Measurements from ENCODE around the gene TBC1D22A.

Gene TBC1D22A

DNA sequence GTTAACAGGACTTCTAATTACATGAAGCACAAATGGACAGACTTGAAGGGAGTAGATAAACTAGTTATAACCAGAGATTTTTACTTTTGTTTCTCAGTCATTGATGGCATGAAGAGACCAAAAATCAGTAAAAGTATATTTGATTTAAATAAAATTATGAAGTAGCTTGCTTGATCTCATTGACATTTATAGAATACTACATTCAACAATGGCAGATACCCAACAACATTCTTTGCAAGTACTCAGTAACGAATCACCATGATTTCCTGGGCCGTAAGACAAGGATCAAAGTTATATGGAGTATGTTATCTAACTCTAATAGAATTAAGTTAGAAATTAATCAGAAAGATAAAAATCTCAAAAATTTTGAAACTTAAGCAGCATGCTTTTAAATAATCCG is 317.6 kb downstream of the TBC1D22A start:
- no peak for DNase-seq (ENCODE audit: low spot score)
- Mint-ChIP-seq H3K4me3 (no peak overlapping the region), H3K4me1 (ENCODE audit: low read depth) (no peaks in the 10 kb centered on the region), H3K9me3 (peaks cover 51% of the 10 kb centered on the region), H3K27ac (no peak overlapping the region), H3K36me3 (ENCODE audit: low read depth) (peaks cover 17% of the 10 kb centered on the region), H3K27me3 (ENCODE audit: low read depth) (no peaks in the 10 kb centered on the region)

DNA sequence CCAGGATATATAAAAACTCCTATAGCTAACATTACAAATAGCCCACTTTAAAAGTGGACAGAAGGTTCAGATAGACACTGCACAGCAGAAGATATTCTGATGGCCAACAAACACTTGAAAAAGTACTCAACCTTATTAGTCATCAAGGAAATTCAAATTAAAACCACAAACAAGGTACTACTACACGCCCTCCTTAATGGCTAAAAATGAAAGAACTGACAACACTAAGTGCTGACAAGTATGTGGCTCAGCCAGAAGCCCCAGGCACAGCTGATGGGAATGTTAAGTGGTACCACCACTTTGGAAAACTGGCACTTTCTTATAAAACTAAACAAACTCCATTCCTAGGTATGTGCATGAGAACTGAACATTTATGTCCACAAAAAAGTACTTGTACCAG is 320.1 kb downstream of the TBC1D22A start:
- peaks cover 11% of the 10 kb centered on the region for H3K36me3 Mint-ChIP-seq (ENCODE audit: low read depth)
- no peaks in the 10 kb centered on the region for H3K4me1 Mint-ChIP-seq (ENCODE audit: low read depth)
- no peak overlapping the region for H3K27ac Mint-ChIP-seq
- H3K4me3 Mint-ChIP-seq, result no peak overlapping the region
- H3K27me3 Mint-ChIP-seq (ENCODE audit: low read depth), result no peaks in the 10 kb centered on the region
- no peak for DNase-seq (ENCODE audit: low spot score)
- peaks cover 27% of the 10 kb centered on the region for H3K9me3 Mint-ChIP-seq

DNA sequence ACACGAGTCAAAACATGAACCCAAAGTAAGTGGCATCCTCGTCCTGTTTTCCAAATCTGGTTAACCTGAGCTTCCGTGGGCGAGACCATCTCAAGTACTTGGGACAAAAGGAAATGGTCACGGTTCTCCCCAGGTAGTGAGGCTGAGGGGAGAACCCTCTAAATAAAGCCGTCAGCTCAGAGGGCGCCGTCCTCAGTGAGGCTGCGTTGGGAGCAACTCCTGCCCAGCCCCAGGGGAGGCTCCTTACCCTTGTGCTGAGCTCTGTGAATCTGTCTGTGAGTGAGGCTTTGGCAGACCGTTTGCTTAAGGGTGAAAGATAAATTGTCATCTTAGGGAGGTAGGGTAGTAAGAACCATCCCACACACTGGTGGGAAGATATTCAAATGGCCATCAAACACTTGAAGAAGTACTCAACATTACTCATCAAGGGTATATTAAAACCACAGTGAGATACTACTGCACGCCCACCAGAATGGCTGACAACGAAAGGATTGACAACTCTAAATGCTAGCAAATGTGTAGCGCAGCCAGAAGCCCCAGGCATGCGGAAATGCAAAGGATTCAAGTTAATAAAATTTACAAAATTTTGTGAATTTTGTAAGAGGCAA is 321.0 kb downstream of the TBC1D22A start:
- Mint-ChIP-seq H3K4me3 (no peak overlapping the region), H3K36me3 (ENCODE audit: low read depth) (peaks cover 4% of the 10 kb centered on the region), H3K27me3 (ENCODE audit: low read depth) (no peaks in the 10 kb centered on the region), H3K9me3 (peaks cover 19% of the 10 kb centered on the region), H3K27ac (no peak overlapping the region), H3K4me1 (ENCODE audit: low read depth) (no peaks in the 10 kb centered on the region)
- DNase-seq (ENCODE audit: low spot score), result no peak

DNA sequence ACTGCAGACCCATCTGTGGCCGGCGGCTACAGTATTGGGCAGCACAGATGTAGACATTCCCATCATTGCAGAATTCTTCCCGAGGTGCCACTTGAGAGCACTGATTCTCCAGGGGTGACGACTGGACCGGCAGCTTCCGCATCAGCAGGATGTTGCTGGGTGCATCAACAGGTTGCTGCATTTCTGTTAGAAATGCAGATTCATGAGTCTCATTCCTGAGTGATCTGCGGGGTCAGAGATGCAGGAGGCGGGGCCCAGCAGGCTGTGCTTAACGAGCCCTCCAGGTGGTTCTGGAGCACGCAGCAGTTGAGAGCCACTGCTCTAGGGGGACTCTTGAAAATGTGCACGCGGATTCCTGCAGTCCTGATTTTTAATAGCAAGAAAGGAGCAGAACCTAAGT is 321.8 kb downstream of the TBC1D22A start:
- Mint-ChIP-seq H3K27ac (no peak overlapping the region), H3K36me3 (ENCODE audit: low read depth) (peaks cover 2% of the 10 kb centered on the region), H3K4me1 (ENCODE audit: low read depth) (no peaks in the 10 kb centered on the region), H3K9me3 (peaks cover 19% of the 10 kb centered on the region), H3K4me3 (no peak overlapping the region), H3K27me3 (ENCODE audit: low read depth) (no peaks in the 10 kb centered on the region)
- no peak for DNase-seq (ENCODE audit: low spot score)

DNA sequence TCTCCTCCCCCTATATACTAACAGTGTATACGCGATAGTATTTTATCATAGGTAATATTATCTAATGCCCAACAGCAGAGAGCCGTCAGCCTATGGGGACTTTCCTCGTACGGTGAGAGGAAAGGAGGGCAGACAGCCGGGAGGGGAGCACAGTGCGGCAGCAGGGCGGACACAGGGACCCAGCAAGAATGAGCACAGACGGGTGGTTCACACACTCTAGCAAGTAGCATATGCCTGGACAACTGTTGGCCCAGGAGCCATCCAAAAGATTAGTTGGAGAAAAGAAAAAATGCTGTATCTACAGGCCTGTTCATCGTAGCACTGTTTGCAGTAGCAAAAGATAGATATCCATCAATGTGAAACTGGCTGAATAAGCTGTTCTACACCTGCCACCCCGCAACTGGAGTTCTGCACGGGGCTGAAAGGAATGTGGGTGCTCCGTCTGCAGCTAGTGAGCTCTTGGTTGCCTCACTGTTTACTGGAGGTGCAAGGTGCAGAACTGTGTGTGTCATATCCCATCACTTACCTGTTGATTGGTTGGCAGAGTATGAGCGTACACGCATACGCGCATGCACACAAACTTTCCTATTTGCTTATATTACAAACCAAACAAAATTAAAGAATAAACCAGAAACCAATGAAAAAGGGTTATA is 324.3 kb downstream of the TBC1D22A start:
- Mint-ChIP-seq H3K27me3 (ENCODE audit: low read depth) (no peaks in the 10 kb centered on the region), H3K27ac (no peak overlapping the region), H3K9me3 (peaks cover 12% of the 10 kb centered on the region), H3K4me1 (ENCODE audit: low read depth) (peaks cover 7% of the 10 kb centered on the region), H3K4me3 (no peak overlapping the region), H3K36me3 (ENCODE audit: low read depth) (peaks cover 2% of the 10 kb centered on the region)
- no peak for DNase-seq (ENCODE audit: low spot score)

DNA sequence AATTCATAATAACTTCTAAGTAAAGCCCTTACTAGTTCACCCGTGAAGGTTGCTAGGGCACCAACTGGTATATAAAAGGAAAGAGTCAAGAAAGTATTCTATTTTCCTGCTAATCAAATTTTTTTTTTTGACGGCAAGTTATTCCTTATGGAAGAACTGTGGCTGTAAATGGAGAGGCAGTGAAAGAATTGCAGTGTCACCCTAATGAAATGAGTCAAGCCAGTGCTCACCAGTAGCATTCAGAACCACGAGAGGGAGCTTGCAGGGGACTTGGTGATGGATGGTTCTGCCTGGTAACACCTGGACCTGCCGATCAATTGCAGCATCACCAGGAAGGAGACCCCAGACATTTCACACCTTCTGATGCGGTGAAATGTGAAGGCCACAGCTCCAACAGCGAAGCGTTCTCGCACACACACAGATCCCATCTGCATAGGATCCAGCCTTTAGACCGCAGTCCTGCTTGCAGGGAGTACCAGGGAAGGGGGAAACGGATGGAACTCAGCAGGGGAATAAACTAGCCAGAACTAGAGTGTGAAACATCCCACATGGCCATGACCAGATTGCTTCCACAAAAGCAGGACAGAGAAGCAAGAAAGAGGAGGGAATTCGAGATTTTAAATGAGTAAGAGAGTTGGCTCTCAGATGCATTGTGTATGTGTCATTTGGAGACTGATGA is 326.2 kb downstream of the TBC1D22A start:
- H3K27me3 Mint-ChIP-seq (ENCODE audit: low read depth), result no peaks in the 10 kb centered on the region
- H3K9me3 Mint-ChIP-seq, result peaks cover 17% of the 10 kb centered on the region
- peaks cover 8% of the 10 kb centered on the region for H3K36me3 Mint-ChIP-seq (ENCODE audit: low read depth)
- H3K4me1 Mint-ChIP-seq (ENCODE audit: low read depth), result peaks cover 7% of the 10 kb centered on the region
- H3K4me3 Mint-ChIP-seq, result no peak overlapping the region
- no peak for DNase-seq (ENCODE audit: low spot score)
- H3K27ac Mint-ChIP-seq, result no peak overlapping the region

DNA sequence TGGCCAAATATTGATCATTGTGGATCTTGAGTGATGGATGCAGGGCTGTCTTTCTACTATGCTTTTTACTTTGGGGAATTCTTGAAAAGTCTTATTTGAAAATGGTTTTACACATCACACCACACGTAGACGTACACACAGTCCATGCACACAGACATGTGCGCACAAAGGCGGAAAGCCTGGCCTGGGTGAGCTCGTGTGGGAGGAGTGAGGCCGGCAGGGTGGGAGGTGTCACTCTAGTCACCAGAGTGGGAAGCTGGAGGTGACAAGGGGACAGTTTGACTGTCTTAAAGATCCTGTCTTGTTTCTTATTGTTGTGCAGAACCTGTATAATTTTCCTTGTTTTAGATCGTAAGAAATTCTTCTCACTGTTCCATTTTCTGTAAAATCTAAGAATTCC is 326.9 kb downstream of the TBC1D22A start:
- peaks cover 17% of the 10 kb centered on the region for H3K9me3 Mint-ChIP-seq
- no peak overlapping the region for H3K4me3 Mint-ChIP-seq
- H3K36me3 Mint-ChIP-seq (ENCODE audit: low read depth), result peaks cover 8% of the 10 kb centered on the region
- peaks cover 7% of the 10 kb centered on the region for H3K4me1 Mint-ChIP-seq (ENCODE audit: low read depth)
- no peaks in the 10 kb centered on the region for H3K27me3 Mint-ChIP-seq (ENCODE audit: low read depth)
- no peak overlapping the region for H3K27ac Mint-ChIP-seq
- no peak for DNase-seq (ENCODE audit: low spot score)

DNA sequence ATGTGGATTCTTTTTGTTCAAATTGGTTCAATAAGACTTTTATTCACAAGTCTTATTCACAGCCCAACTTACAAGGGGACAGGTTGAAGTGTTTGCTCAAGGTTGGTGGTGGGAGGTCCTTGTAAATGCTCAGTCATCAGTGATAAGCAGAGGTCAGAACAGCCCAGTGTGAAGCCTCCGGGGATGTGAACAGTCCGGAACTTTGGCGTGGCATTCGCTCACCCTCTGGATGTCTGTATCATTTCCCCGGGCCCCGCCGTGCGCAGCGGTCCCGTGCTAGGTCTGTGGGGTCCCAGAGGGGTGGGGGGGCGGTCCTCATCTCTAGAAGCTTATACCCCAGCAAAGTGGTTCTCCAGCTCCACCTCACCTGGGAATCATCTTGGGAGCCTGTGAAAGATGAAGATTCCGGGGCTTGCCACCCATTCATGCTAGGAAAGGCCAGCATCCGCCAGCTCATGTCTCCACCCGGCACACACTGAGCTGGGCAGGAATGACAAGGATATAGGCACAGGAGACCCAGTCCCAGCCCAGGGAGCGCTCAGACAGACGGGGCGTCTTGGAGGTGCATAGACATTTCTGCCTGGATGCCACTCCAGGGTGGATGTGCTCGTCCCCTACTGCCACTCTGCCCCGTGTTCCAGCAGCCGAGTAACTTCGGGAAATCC is 327.5 kb downstream of the TBC1D22A start:
- H3K27ac Mint-ChIP-seq, result no peak overlapping the region

DNA sequence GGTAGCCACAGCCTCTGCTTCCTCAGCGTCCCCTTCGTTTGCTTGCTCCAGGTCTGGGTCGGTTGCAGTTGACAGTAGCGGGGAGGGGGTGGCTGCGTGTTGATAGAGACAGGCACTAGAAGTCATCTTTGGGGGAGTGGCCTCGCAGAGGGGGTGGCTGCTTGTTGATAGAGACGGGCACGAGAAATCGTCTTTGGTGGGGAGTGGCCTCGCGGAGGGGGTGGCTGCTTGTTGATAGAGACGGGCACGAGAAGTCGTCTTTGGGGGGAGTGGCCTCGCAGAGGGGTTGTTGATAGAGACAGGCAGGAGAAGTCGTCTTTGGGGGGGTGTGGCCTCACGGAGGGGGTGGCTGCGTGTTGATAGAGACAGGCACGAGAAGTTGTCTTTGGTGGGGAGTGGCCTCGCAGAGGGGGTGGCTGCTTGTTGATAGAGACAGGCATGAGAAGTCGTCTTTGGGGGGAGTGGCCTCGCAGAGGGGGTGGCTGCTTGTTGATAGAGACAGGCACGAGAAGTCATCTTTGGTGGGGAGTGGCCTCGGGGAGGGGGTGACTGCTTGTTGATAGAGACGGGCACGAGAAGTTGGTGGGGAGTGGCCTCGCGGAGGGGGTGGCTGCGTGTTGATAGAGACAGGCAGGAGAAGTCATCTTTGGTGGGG is 328.3 kb downstream of the TBC1D22A start:
- Mint-ChIP-seq H3K4me1 (ENCODE audit: low read depth) (peaks cover 7% of the 10 kb centered on the region), H3K9me3 (peaks cover 17% of the 10 kb centered on the region), H3K27ac (no peak overlapping the region), H3K27me3 (ENCODE audit: low read depth) (no peaks in the 10 kb centered on the region), H3K36me3 (ENCODE audit: low read depth) (peaks cover 8% of the 10 kb centered on the region), H3K4me3 (peak overlapping the region; percentile 61)
- DNase-seq (ENCODE audit: low spot score), result no peak

More for the DNA sequence above, 327.5 kb downstream of the TBC1D22A start:
- no peaks in the 10 kb centered on the region for H3K27me3 Mint-ChIP-seq (ENCODE audit: low read depth)
- peaks cover 8% of the 10 kb centered on the region for H3K36me3 Mint-ChIP-seq (ENCODE audit: low read depth)
- H3K9me3 Mint-ChIP-seq, result peaks cover 17% of the 10 kb centered on the region
- H3K4me3 Mint-ChIP-seq, result no peak overlapping the region
- H3K4me1 Mint-ChIP-seq (ENCODE audit: low read depth), result peaks cover 7% of the 10 kb centered on the region
- no peak for DNase-seq (ENCODE audit: low spot score)

DNA sequence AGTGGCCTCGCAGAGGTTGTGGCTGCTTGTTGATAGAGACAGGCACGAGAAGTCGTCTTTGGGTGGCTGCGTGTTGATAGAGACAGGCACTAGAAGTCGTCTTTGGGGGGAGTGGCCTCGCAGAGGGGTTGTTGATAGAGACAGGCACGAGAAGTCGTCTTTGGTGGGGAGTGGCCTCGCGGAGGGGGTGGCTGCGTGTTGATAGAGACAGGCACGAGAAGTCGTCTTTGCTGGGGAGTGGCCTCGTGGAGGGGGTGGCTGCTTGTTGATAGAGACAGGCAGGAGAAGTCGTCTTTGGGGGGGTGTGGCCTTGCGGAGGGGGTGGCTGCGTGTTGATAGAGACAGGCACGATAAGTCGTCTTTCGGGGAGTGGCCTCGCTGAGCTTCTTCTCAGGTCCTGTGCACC is 328.8 kb downstream of the TBC1D22A start:
- Mint-ChIP-seq H3K4me3 (peak overlapping the region; percentile 61), H3K27me3 (ENCODE audit: low read depth) (no peaks in the 10 kb centered on the region), H3K4me1 (ENCODE audit: low read depth) (peaks cover 8% of the 10 kb centered on the region), H3K36me3 (ENCODE audit: low read depth) (peaks cover 10% of the 10 kb centered on the region), H3K27ac (no peak overlapping the region), H3K9me3 (peaks cover 17% of the 10 kb centered on the region)
- no peak for DNase-seq (ENCODE audit: low spot score)

DNA sequence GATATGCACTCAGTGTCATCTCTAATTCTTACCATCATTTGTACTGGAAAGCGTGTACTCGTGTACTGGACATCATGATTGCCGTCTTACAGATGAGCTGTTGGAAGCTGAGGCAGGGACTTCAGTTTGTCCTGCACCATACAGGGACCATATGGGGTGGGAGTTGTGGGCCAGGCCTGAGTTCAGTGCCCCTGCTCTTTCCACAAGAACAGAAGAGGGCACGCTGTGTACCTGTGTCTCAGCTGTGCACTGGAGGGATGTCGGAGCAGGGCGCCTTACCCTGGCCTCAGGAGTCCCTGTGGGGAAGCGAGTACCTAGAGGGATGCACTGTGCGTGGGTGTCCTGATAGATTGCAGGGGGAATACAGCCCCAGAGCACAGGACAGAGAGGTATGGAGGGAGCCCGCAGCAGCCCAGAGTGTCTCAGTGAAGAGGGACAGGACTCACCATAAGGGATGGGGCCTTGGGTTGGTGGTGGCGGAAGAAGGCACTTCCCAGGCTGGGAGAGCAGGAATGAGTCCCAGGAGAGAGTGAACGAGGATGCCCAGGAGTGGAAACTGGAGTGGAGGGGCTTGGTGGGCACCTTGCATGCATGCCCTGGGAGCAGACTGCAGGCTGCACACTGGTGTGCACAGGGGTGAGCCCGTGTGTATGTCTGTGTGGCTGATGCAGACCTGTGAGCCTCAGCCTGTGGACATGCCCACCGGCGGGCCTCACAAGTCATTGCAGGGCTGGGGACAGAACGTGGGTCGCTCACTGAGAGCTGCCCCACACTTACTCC is 329.7 kb downstream of the TBC1D22A start:
- H3K4me3 Mint-ChIP-seq, result no peak overlapping the region
- H3K27me3 Mint-ChIP-seq (ENCODE audit: low read depth), result no peaks in the 10 kb centered on the region
- no peak for DNase-seq (ENCODE audit: low spot score)
- peaks cover 13% of the 10 kb centered on the region for H3K36me3 Mint-ChIP-seq (ENCODE audit: low read depth)
- peaks cover 17% of the 10 kb centered on the region for H3K9me3 Mint-ChIP-seq
- H3K27ac Mint-ChIP-seq, result no peak overlapping the region
- H3K4me1 Mint-ChIP-seq (ENCODE audit: low read depth), result peaks cover 8% of the 10 kb centered on the region

DNA sequence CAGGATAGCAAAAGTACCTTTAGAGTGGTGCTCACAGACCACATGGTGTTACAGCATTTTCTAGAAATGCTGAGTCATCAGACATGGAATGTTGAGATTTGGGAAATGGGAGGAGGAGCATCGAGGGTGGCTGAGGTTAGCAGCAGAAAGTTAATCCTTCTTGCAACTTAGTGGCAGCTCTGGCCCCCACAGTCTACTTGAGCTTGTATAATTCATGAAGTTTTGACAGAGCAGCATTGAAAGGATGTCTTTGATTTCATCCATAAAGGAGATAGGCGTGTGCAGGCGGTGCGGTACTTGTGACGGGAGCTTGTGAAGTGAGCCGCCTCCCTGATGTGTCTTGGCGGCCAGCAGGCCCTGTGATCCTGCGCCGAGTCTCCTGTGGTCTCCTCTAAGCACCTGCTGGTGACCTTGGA is 330.5 kb downstream of the TBC1D22A start:
- Mint-ChIP-seq H3K27ac (no peak overlapping the region), H3K36me3 (ENCODE audit: low read depth) (peaks cover 13% of the 10 kb centered on the region), H3K27me3 (ENCODE audit: low read depth) (no peaks in the 10 kb centered on the region), H3K4me3 (no peak overlapping the region), H3K4me1 (ENCODE audit: low read depth) (peaks cover 8% of the 10 kb centered on the region), H3K9me3 (peaks cover 17% of the 10 kb centered on the region)
- no peak for DNase-seq (ENCODE audit: low spot score)

DNA sequence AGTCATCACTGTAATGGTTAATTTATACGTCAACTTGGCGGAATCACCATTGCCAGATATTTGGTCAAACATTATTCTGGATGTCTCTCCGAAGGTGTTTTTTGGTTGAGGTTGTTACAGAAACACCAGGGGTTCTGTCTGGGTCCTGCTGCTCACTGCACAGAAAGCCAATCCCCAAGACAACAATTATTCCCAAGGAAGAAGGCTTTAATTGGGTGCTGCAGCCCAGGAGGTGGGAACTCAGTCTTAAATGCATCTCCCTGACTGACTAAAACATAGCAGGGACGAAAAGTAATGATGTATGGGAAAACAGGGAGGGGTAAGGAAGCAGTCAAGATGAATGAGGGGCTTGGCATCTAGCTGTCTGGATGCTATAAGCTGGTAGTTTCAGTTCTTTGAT is 331.3 kb downstream of the TBC1D22A start:
- no peak overlapping the region for H3K27ac Mint-ChIP-seq
- H3K36me3 Mint-ChIP-seq (ENCODE audit: low read depth), result peaks cover 13% of the 10 kb centered on the region
- H3K27me3 Mint-ChIP-seq (ENCODE audit: low read depth), result no peaks in the 10 kb centered on the region
- no peak for DNase-seq (ENCODE audit: low spot score)
- no peak overlapping the region for H3K4me3 Mint-ChIP-seq
- H3K4me1 Mint-ChIP-seq (ENCODE audit: low read depth), result peaks cover 8% of the 10 kb centered on the region
- peaks cover 17% of the 10 kb centered on the region for H3K9me3 Mint-ChIP-seq
